Frontal cortex (tissue), 4 donors: ENCODE measurements around the gene PPP1R11. TPM values are rescaled to one million over a fixed set of nuclear protein-coding genes. Genes with fewer than 3 reads are reported as not detected.

ENCODE experiments used
- DNase-seq, 2 donors: peaks; one replicate each; pipeline ENCODE4 v3.0.0; 2012; ENCODE audit warnings: low spot score in 2 of 2
- FAIRE-seq: peaks from 2 replicates; lab custom pipeline; 2012; peaks lifted over from hg19 to GRCh38; lab: Jason Lieb, UNC
- total RNA-seq: library from RNA; depleted of rRNA; stranded (reverse); fragments of >200 nt; gene quantifications from one replicate; pipeline ENCODE4 v1.2.3, GENCODE V29; 2014
- donor health status: control.
- donor health status: control.
- donor health status: control.

PPP1R11 gene
- total RNA-seq, 1 donor from 2014 or later, result 17.1 TPM

DNA sequence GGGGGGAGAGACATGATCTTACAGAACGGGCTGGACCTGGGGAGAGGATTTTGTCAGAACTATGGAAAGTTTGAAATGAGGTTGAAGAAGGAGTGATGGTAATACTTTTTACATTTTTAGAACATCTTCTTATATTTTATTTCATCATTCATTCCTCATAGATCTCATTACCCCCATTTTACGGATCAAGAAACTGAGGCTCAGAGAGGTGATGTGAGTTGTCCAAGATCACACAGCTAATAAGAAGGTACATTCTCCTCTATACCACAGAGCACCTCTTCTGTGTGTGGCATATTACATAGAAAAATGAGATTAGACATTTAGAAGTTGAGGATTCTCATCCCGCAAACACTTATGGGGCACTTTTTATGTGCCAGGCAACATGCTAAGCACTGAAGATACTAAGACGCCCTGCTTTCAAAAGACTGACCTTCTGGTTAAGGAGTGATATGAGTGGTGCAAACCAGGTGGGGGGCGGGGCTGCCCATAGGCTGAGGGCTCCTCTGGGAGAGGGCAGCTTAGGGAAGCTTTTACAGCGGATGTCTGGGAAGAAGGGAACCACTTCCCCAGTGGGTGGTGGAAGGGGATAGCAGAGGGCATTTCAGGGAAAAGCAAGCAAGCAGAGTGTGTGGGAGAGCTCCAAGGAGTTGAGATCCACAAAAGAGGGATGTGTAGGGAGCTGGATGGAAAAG, 26.0 kb downstream of the PPP1R11 start:
- no peak for DNase-seq
- no peak for FAIRE-seq

DNA sequence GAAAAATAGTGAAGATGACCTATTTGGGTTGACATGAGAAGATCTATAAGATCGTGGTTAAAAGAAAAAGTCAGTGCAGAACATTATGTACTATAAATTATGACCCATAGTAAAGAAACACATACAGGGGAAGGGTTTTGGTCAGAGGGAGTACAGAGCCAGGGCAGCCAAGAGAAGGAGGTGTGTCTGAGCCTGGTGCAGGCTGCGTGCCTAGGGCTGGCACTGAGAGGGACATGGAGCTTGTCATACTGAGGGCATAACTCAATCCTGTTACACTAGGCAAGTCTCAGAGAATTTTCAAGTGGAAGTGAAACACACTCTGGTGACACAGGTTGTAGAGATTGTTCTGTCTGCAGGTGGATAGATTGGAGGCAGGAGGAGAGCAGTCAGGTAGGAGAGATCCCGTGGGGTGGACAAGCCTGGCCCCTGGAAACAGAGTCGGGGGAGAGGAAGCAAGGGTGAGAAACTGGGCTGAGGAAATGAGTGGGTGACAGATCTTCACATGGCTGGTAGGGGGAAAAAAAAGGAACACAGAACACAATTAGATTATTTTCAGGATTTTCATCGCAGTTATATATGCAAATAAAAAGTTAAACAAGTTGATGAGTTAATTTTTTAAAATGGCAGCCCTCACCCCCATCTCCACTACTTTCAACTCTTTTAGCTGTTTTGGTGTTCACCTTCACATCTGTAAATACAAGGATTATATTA, 27.1 kb downstream of the PPP1R11 start:
- FAIRE-seq, result no peak

DNA sequence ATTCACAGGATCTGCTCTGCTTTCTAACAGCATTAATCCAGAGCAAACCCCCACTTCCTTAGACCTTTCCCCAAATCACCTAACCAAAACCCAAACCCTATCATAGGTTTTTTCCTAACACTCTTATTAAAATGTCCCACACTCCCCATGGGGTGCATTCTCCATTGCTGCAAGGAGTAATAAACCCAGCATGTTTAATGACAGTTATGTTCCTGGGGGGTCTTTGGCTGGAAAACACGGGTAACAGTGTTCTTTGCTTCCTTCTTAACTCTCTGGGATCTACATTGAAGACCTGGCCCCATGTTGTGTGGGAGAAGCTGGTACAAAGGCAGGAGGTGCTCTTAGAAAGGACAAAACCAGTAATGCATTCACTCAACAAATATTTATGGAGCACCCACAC, 29.8 kb downstream of the PPP1R11 start:
- DNase-seq (no peak), FAIRE-seq (no peak)

More for the DNA sequence above, 27.1 kb downstream of the PPP1R11 start:
- no peak for DNase-seq

DNA sequence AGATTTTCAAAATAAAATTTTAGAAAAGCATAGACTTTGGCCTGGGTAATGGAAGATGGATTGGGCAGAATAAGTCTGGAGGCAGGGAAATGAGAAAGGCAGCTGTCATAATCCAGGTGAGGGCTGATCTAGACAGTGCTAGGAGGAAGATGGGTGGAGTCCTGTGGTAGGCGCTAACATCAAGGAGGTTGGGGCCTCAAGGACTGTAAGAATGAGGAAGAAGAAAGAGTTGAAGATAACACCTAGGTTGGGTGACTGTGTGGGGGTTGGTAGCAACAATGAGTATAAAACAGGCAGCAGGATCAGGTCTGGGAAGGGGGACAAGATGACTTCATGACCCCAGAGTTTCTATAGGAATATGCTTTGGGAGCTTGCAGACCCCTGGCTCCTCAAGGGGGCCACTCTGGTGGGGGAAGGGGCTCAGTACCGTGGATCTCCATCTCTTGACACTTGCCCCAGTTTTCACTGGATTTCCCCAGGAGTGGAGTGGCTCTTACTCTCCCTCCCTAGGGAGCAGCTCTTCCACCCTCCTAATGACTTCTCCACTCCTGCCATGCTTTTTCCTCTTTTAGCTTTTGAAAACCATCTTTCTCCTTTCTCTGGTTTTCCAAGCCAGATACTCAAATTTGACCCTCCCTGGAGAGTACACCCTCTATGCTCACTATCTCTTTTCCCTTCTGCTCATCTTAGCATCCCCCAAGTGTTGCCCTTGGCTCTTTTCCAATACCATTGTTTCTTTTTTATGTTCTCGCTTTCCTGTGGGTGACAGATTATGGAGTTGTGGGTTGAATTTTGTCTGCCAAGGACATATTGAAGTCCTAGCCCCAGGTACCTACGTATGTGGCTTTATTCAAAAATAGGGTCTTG, 31.1 kb downstream of the PPP1R11 start:
- DNase-seq, result no peak
- FAIRE-seq, result no peak

DNA sequence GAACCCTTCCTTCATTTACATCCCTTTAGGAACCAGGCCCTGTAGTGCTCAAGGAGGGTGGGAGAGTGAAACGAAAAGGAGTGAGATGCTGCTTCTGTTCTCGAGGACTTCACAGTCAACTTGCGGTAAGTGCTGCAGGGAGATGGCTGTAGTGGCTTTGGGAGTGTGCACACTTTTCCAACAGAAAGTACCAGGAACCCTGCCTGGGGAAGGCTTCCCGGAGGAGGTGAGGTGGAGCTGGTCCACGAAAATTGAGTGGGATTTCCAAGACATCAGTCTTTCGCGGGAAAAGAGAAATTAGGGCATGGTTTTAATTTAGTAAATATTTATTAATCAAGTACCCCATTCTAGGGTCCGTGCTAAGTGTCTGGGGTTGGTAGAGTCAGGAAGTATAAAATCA, 33.2 kb downstream of the PPP1R11 start:
- FAIRE-seq (no peak), DNase-seq (no peak)

DNA sequence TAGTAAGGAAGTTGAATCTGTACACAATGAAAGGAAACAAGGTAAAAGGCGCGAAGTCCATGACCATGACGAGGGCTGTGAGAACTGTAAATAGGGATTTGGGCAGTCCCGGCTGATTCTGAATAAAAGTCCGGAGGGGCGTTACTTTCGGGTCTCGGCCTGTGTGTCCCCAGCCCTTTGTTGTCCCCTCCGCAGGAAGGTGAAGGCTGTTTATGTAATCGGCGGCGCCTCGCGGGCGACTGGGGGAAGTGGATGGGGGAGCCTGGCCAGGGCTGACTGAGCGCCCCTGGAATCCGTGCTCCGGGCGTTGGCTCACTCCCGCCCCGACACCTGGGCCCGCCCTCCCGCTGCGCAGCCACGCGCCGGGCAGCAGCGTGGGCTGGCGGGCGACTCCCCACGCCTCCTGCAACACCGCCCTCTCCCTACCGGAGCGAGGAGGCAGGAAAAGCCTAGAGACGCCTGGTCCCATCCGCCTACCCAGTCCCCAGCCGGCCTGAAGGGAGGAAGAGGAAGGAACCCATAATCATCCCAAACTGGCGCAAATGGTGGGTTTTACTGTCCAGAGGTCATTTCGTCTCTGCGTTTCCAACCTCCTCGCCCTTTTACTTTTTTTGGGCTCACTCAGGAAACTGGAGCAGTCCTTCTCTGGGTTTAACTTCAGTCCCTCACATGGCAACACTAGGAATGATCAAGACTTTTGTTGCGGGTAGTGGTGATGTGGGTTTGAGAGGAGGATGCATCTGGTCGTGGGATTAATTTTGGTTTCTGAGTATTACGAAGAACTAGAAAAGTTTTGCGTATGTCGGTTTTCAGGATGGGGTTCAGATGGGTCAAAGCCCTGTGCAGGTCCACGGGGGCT, 33.8 kb downstream of the PPP1R11 start:
- FAIRE-seq (no peak), DNase-seq (peak; percentile 41 to 48)

DNA sequence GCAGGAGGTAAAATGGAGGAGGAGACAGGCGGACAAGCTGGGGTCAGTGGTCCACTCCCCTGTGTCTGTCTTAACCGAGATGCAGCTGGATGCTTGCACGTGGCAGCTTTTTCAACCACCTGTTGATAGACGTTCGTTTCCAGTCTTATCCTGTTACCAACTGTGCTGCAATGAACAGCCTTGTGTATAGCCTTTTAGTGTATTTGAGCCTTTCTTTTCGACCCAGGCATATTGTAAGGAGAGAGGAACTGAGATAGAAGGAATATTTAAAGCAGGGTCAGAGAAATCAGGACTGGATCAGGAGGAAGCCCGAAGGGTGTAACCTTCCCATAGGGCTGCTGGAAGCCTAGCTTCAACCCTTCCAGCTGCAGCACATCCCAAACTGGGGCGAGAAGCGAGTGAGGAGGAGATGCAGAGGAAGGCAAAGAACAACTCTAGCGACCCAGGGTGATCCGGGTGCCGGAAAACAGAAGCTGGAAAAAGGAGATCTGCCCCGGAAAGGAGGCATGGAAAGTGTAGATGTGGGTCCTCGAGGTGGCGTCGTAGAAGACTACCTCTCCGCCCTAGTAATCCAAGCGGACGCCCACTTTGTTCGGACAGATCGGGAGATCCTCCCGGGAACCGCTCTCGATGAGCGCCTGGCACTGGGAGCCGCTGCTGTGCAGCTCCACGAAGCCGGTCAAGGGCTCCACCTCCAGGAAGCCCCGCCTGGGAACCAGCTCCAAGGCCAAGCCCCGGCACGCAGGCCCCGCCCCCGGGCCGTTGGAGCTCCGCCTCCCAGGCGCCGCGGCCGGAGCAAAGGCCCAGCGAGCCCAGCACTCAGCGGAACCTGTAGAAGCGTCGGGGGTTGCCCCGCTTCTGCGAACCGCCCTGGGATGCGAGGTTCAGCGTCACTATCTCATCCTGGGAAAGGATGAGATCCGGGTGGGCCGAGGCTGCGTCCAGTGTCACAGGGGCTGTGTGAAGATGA, 34.7 kb downstream of the PPP1R11 start:
- no peak for FAIRE-seq

DNA sequence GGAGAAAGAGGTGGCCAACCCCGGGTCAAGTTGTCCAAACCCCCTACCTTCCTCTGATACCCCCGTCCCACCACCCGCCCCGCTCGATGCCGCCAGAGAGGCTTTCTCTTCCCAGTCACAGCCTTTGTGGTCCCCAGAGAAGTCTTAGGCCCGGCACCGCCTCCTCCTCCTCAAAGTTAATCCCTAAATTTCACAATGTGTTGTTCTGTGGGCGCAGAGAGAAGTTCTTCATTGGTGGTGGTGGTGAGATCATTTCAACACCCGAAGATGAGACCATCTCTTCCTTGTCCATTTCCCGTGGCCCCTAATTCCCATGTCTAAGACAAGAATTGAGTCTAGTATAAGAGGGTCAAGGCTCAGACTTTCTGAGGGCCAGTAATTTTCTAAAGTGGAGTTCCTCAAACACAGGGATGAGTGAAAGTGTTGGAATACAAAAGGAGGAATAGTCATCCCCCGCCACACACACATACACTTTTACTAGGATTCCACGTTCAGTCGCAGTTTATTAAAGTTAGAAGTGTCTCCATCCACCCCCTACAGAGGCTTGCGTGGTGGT, 35.5 kb downstream of the PPP1R11 start:
- no peak for FAIRE-seq

More for the DNA sequence above, 34.7 kb downstream of the PPP1R11 start:
- DNase-seq, result peak; percentile 86 to 89

DNA sequence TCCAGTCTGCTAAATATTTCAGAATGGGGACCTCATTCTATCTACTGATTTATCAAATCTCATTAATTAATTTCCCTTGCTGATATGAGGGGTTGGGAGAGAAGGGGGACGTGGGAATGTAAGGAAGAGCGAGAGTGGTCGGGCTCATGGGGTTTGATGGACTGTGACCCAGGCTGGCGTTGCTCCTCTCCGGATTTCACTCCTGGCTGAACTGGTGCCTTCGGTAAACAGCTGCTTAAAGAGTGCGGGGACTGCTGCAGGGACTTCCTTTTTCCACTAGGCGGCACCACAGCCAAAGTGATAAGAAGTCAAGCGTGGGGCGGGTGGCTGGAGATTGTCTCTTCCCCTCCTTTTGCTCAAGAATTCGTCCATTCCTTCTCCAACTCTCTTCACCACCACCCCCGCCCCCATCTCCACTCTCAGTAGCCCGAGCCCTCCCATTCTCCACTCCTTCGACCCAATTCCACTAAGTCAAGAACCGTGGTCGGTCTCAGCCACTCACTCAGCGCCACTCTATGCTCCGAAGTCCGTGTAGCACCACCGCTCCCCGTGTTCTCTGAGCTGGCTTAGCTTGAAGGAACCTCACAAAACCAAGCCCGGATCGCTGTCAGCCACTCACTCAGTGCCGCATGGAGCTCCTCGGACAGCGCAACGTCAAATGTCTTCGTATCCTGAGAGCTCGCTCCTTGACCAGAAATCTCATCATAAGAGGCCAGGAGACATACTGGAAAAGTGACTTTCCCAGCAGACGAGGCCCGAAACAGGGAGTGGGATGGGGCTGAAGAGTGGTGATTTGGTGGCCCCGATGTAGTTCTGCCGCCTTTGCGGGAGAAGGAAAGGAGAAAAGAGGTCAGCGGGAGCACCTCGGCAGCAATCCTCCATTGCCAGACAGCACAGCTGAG, 36.2 kb downstream of the PPP1R11 start:
- DNase-seq, result peak; percentile 83 to 84

More for the DNA sequence above, 35.5 kb downstream of the PPP1R11 start:
- peak in 1 of 2 donors; percentile 37 for DNase-seq

DNA sequence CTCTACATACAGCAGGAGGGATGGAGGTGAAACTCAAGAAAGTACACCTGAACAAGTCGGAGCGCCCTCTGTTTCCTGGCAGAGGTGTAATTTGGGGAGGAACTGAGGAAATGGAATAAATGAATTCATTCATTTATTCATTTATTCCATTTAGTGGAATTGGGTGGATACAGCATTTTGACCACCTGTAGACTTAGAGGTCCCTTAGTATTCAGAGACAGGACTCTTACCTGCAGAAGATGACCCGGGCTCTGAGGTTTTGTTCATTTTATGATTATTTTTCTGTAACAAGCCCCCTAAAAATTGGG, 36.8 kb downstream of the PPP1R11 start:
- DNase-seq (no peak), FAIRE-seq (no peak)

More for the DNA sequence above, 36.2 kb downstream of the PPP1R11 start:
- no peak for FAIRE-seq

DNA sequence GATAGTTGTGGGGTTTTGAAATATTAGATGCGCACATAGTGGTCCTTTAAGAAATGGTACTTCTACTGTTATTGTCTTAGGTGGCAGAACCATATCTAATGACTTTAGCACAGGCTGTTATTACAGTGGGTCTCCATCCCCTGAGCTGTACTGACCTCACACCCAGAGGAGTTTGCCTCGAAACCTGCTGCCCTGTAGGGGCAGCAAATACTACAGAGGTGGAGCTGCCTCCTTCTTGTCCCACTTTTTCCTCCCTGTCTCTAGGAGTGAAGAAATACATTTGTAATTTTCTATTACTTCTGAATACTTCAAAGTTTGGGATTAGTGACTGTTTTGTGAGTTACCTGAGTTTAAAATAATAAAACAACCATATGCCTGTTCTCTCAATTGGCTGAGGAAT, 37.7 kb downstream of the PPP1R11 start:
- no peak for FAIRE-seq
- no peak for DNase-seq

DNA sequence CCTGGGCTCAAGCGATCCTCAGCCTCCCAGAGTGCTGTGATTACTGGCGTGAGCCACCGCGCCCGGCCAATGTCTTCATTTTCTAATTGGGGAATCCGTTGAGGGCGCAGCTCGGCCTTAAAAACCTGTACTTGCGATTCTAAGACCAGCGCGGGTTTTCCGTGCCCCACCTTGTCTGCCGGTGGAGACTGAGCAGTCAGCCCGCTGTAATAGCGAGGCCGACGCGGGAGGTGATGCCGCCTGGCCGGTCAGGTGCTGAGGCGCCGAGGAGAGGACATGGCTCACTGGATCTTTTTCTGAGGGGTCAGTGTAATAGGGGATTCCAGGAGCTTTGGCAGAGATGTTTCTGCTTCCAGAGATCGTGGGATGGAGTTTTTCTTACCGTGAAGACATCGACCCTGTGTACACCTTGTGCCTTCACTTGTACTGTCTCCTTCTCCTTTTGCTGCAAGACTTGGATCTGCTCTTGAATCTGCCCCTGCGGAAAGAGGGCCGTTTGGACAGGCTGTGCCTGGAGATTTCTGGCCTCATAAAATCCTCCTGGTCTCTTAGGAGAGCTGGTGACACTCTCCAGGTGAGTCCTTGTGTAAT, 44.4 kb downstream of the PPP1R11 start:
- no peak for DNase-seq

DNA sequence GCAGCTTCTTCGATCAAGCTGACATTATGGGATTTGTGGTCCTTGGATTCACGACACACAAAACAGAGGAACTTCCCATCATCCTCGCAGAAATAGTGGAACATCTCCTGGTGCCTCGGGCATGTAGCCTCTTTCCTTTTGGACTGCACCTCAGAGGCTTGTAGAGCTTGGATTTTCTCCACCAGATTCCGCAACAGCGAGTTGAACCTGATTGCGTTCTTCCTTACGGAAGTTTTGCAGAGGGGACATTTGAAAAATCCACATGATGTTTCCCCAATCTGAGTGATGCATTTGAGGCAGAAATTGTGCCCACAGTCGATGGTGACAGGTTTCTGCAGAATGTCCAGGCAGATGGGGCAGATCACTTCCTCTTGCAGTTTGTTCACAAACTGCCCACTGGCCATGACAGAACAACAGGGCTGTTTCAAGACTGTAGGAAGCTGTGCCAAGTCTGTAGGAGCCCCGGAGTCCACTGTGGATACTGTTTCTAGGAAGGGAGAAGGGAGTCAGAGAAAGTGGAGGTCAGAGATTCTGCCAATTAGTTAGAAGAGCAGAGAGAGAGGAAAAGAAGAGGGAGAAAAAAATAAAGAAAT, 45.5 kb downstream of the PPP1R11 start:
- FAIRE-seq, result no peak

More for the DNA sequence above, 44.4 kb downstream of the PPP1R11 start:
- no peak for FAIRE-seq

DNA sequence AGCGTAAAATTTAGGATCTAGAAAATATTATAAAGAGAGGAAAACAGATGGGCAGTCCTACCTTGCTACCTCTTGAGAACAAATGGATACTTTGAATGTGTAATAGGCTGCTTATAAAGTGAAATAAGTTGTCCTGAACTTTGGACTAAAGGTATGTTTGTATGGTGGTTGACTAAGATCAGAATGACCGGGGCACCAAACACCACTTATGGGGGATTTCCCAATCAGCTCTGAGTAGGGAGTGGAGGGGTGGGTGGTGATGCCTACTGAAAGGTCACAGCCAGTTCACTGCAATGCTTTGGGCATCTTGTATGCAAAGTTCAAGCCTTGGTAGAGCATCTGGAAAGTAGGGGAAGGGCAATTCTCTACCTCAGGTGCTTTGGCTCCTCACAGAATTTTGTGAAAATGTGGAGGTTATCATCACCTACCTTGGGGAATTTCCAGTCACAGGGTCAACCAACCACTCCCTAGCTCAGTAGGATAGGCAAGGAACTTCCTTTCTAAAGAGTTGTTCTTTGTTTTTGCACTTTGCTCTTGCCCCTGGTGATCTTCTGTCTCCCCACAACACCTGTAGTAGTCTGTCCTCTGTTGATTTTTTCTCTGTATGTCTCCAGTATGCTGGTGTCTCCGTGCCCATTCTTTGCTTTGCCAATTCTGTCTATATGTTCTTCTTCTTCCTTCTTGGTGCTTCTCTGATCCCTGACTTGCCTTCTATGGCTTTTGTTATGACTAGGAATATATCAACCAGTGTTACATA, 46.2 kb downstream of the PPP1R11 start, which contains the start of gene TRIM31:
Gene TRIM31, minus strand, starts transcription at position 88 of the 757 bp plus-strand sequence. CDS start 285 bp downstream, outside the sequence.
- no peak for FAIRE-seq

More for the DNA sequence above, 45.5 kb downstream of the PPP1R11 start:
- no peak for DNase-seq

DNA sequence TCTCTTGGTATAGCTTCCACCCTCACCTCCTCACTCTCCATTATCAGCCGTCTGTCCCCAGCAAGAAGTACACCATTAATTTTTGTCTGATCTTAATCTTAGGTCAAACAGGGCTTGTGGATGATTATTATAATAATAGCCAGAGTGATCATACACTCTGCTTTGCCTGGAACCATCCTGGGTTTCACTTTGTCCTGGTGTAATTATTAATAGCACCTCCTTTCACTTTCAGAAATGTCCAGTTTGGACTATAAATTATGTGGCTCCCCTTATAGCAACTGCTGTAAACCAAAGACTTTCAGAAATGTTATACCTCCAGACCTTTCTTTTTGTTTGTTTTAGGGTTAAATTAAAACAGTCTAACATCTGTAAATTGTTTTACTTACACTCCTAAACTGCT, 46.8 kb downstream of the PPP1R11 start:
- FAIRE-seq, result no peak
- no peak for DNase-seq

More for the DNA sequence above, 46.2 kb downstream of the PPP1R11 start, which contains the start of gene TRIM31:
- DNase-seq, result no peak
